K562 (cell line): ENCODE data around the gene VPREB3. TPM values are rescaled to one million over a fixed set of nuclear protein-coding genes. Genes with fewer than 3 reads are reported as not detected.

ENCODE experiments used
- ATAC-seq: fragments of 200-7000 bp; cut with Tn5 transposase; 3 replicates; pipeline ENCODE4 v1.9.1; 2020; ENCODE audit warnings: moderate library complexity
- BruUV-seq: library from RNA; stranded (reverse); fragments of 400-500 nt; replicated peaks from 2 replicates; lab custom pipeline; 2021; lab: Mats Ljungman, UMichigan
- CTCF ChIA-PET: fragments of 300-600 bp; formaldehyde crosslinking; extraction: SDS; loops from one replicate; lab custom pipeline; 2021; ENCODE audit warnings: low intra/inter-chr PET ratio; lab: Yijun Ruan, JAX
- POLR2A ChIA-PET: fragments of 300-600, 350-650 bp; sonication (Branson Sonifier 250); formaldehyde crosslinking; extraction: SDS; loops from one replicate; lab custom pipeline; 2021; ENCODE audit warnings: antibody characterized with exemption, inconsistent platforms; lab: Yijun Ruan, JAX
- DNase-seq, 4 experiments: peaks; one replicate each; pipeline versions ENCODE4 v3.0.0 to v3.0.0-alpha.2; 2011 to 2018; ENCODE audit warnings: low spot score in 3 of 4, mixed read lengths in 3 of 4; ENCODE audit errors: extremely low read depth in 1 of 4
- FAIRE-seq: peaks from 2 replicates; lab custom pipeline; 2011; peaks lifted over from hg19 to GRCh38; lab: Jason Lieb, UNC
- H2AFZ ChIP-seq: 2 replicates; pipeline ENCODE4 v1.6.0; 2011; ENCODE audit warnings: low read depth, low read length, control low read depth, inconsistent platforms
- H3K27ac ChIP-seq: fragments of 200-600 bp; 3 replicates; pipeline ENCODE4 v1.8.0; 2011; ENCODE audit warnings: low read depth, mild to moderate bottlenecking, control low read depth, inconsistent platforms, low read length, moderate library complexity, mixed read lengths; ENCODE audit errors: extremely low read depth
- H3K27me3 ChIP-seq, 2 experiments: fragments of 300-600 bp in 1 of 2; 2 replicates in 1 of 2; 3 replicates in 1 of 2; pipeline versions ENCODE4 v1.6.0 to v1.8.0; 2011; ENCODE audit warnings: inconsistent platforms in 2 of 2, low read length in 2 of 2, mild to moderate bottlenecking in 1 of 2, mixed read lengths in 1 of 2, moderate library complexity in 1 of 2; ENCODE audit not compliant: control insufficient read depth in 2 of 2, insufficient read depth in 2 of 2
- H3K36me3 ChIP-seq: fragments of 300-600 bp; 3 replicates; pipeline ENCODE4 v1.8.0; 2011; ENCODE audit warnings: mild to moderate bottlenecking, low read length, inconsistent platforms; ENCODE audit not compliant: control insufficient read depth, insufficient read depth
- H3K4me1 ChIP-seq, 2 experiments: fragments of 200-600 bp in 1 of 2; replicated peaks in 1 of 2; 2 replicates in 1 of 2; 3 replicates in 1 of 2; pipeline versions ENCODE4 v1.5.1 to v1.8.0; 2011; ENCODE audit warnings: inconsistent platforms in 2 of 2, low read length in 2 of 2, mild to moderate bottlenecking in 1 of 2, mixed read lengths in 1 of 2, moderate library complexity in 1 of 2; ENCODE audit not compliant: control insufficient read depth in 2 of 2, insufficient read depth in 2 of 2
- H3K4me2 ChIP-seq: 2 replicates; pipeline ENCODE4 v1.6.1; 2011; ENCODE audit warnings: low read length, control low read depth, inconsistent platforms, mixed read lengths; ENCODE audit not compliant: insufficient read depth
- H3K4me3 ChIP-seq: fragments of 200-600 bp; sonication (generic), shearing (Covaris generic); 2 replicates; pipeline ENCODE4 v1.5.1; 2016; ENCODE audit warnings: control low read depth, inconsistent platforms
- H3K79me2 ChIP-seq: fragments of 200-600 bp; 3 replicates; pipeline ENCODE4 v1.8.0; 2011; ENCODE audit warnings: low read length, inconsistent platforms; ENCODE audit not compliant: control insufficient read depth, insufficient read depth
- H3K9ac ChIP-seq, 2 experiments: 2 replicates each; pipeline versions ENCODE4 v1.6.0 to v1.6.1; 2011; ENCODE audit warnings: low read depth in 2 of 2, low read length in 2 of 2, control low read depth in 1 of 2, inconsistent platforms in 1 of 2, mild to moderate bottlenecking in 1 of 2, mixed read lengths in 1 of 2; ENCODE audit not compliant: insufficient read depth in 1 of 2
- H3K9me1 ChIP-seq: one replicate; pipeline ENCODE4 v1.6.0; 2011; ENCODE audit warnings: inconsistent platforms, mild to moderate bottlenecking, low read length, moderate library complexity; ENCODE audit not compliant: control insufficient read depth, insufficient read depth
- H3K9me3 ChIP-seq: replicated peaks from 2 replicates; pipeline ENCODE4 v1.5.1; 2011; ENCODE audit warnings: low read depth, low read length, inconsistent platforms; ENCODE audit not compliant: control insufficient read depth, insufficient read depth
- H4K20me1 ChIP-seq: replicated peaks from 2 replicates; pipeline ENCODE4 v1.6.1; 2011; ENCODE audit warnings: low read length, inconsistent platforms, mixed read lengths; ENCODE audit not compliant: control insufficient read depth, insufficient read depth
- ESRRA ChIP-seq: fragments of 450-650 bp; IDR thresholded peaks from 2 replicates; pipeline ENCODE4 v1.6.1; 2014; ENCODE audit warnings: low read depth, mild to moderate bottlenecking, moderate library complexity, borderline replicate concordance
- GTF2E2 ChIP-seq: fragments of 200-800 bp; sonication (Bioruptor generic); IDR thresholded peaks from 2 replicates; pipeline ENCODE4 v1.6.1; 2016; ENCODE audit warnings: missing genetic modification characterization, missing compliant biosample characterization
- HES1 ChIP-seq: fragments of 450-650 bp; IDR thresholded peaks from 2 replicates; pipeline ENCODE4 v1.6.1; 2016; ENCODE audit warnings: low read depth, mild to moderate bottlenecking, moderate library complexity
- POLR2G ChIP-seq: fragments of 200-400 bp; formaldehyde crosslinking; IDR thresholded peaks from 2 replicates; pipeline ENCODE4 v1.6.1; 2017; ENCODE audit warnings: low read depth, mild to moderate bottlenecking, antibody characterized with exemption, low read length, moderate library complexity
- POLR3A ChIP-seq: IDR thresholded peaks from 2 replicates; pipeline ENCODE4 v1.6.1; 2011; ENCODE audit warnings: borderline replicate concordance, mild to moderate bottlenecking, moderate library complexity; ENCODE audit not compliant: insufficient read length, insufficient read depth; ENCODE audit errors: extremely low read depth
- RFX5 ChIP-seq: IDR thresholded peaks from 2 replicates; pipeline ENCODE4 v1.6.1; 2011; ENCODE audit warnings: low read depth, mild to moderate bottlenecking, improper control_type of control experiment, low read length
- TBP ChIP-seq: optimal IDR thresholded peaks from 2 replicates; pipeline ENCODE3; 2011; ENCODE audit warnings: low read depth, low read length, improper control_type of control experiment
- ZNF232 ChIP-seq: sonication (generic); formaldehyde crosslinking; IDR thresholded peaks from 2 replicates; pipeline ENCODE4 v1.8.0; 2022; ENCODE audit warnings: mild to moderate bottlenecking, missing genetic modification reagents
- WGBS: fragments of 100-300 bp; shearing (Covaris generic); methylation state at CpG from one replicate; pipeline ENCODE4 v1.1.6; 2016; ENCODE audit warnings: low coverage, mixed read lengths; ENCODE audit not compliant: insufficient coverage; ENCODE audit errors: missing lambda C conversion rate; 5-methylcytosine and 5-hydroxymethylcytosine counted together
- in situ Hi-C: fragments of 300-500 bp; cut with MboI; formaldehyde crosslinking; loops from 4 replicates; pipeline ENCODE4 v1.15.0; 2018; ENCODE audit warnings: inconsistent platforms, mixed read lengths
- intact Hi-C: fragments of 100-400 bp; cut with micrococcal nuclease; formaldehyde crosslinking; loops from 2 replicates; pipeline ENCODE4 v1.14.2; 2022
- polyA plus RNA-seq, 8 experiments: library from polyadenylated mRNA; depleted of rRNA in 4 of 8; stranded (reverse) in 5 of 8; unstranded in 3 of 8; fragments of >200 nt; fragmentation: Nextera tagmentation in 2 of 8; fragmentation: Illumina TruSeq in 1 of 8; extraction: Ambion mirVana in 2 of 8; extraction: Trizol in 1 of 8; gene quantifications; 2 replicates each; pipeline versions ENCODE4 v1.2.1 to v1.2.3, GENCODE V29; 2011 to 2014; ENCODE audit warnings: inconsistent platforms in 1 of 8, missing spikeins in 1 of 8
- total RNA-seq, 7 experiments: library from RNA; depleted of rRNA in 6 of 7; stranded (reverse); fragments of >200 nt in 6 of 7; fragmentation: Illumina TruSeq in 2 of 7; extraction: Trizol in 2 of 7; gene quantifications; 2 replicates each; pipeline versions ENCODE4 v1.2.1 to v1.2.3, GENCODE V29; 2011 to 2021; ENCODE audit warnings: low replicate concordance in 1 of 7
- TF ChIP-seq, protein P1 (sequence below), 2 experiments: fragments of 450-650 bp; IDR thresholded peaks; 2 replicates each; pipeline ENCODE4 v1.6.1; 2018; ENCODE audit warnings: mild to moderate bottlenecking in 2 of 2, low read depth in 1 of 2; ENCODE audit not compliant: partially characterized antibody in 2 of 2

VPREB3 gene
- total and polyA plus RNA-seq, 9 of the 15 experiments (the other 6 are each of a cell fraction or from before 2014, with no cell fraction given): 0.14 to 0.71 (median 0.20) TPM; not detected in 6

DNA sequence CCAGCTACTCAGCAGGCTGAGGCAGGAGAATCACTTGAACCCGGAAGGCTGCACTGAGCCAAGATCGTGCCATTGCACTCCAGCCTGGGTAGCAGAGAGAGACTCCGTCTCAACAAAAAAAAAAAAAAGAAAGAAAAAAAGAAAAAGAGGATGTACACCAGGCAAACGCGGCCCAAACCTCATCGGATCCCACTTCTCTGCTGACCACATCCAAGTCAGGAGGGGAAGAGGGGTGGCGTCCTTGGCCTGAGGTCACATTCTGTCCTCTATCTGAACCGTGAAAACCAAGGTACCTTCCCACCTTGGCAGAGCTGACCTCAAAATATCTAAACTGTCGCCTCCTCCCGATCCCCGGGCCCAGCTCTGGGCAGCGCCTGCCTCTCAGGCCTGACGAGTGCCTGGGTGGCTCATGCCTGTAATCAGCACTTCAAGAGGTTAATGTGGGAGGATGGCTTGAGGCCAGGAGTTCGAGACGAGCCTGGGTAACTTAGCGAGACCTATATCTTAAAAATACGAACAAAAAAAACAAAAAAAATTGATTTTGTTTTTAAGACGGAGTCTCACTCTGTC is 38.3 kb downstream of the VPREB3 start:
- Histone ChIP-seq H3K27me3 (no peaks in the 10 kb centered on the region), H3K9me1 (no peaks in the 10 kb centered on the region), H3K36me3 (peaks cover 34% of the 10 kb centered on the region; the same call in 1 of the 3 replicates), H2AFZ (no peak overlapping the region), H3K4me2 (peak overlapping the region; percentile 79), H3K4me3 (peak overlapping the region; percentile 77; the same call in 1 of the 2 replicates), H3K9ac (peak overlapping the region; percentile 80 to 94; a peak in 2 of 4 replicates), H3K79me2 (peaks cover 19% of the 10 kb centered on the region), H3K9me3 (no peaks in the 10 kb centered on the region), H3K4me1 (peaks cover 6 to 25% of the 10 kb centered on the region in 2 experiments; a peak in 4 of 5 replicates), H3K27ac (peak overlapping the region; percentile 46; the same call in 2 of the 3 replicates), H4K20me1 (no peaks in the 10 kb centered on the region)
- FAIRE-seq: peak; percentile 60
- peak in 2 of 4 experiments; percentile 13 to 21 for DNase-seq
- in situ Hi-C loops: no loop called here
- intact Hi-C loops: no loop called here
- ChIA-PET CTCF (no interaction called here), POLR2A (no interaction called here)
- BruUV-seq: no TSS peak
- no peak; the same call in 2 of the 3 replicates for ATAC-seq
- WGBS: 19% methylated on average over 13 of the region's 18 CpGs
- TF ChIP-seq RFX5 (no peak), TBP (peak; percentile 64), ZNF232 (CRISPR knock-in tag) (no peak), HES1 (no peak), POLR3A (peak; percentile 21), ESRRA (peak; percentile 28; the same call in 1 of the 2 replicates), GTF2E2 (tag) (no peak), POLR2G (no peak)
- TF ChIP-seq, protein P1, sequence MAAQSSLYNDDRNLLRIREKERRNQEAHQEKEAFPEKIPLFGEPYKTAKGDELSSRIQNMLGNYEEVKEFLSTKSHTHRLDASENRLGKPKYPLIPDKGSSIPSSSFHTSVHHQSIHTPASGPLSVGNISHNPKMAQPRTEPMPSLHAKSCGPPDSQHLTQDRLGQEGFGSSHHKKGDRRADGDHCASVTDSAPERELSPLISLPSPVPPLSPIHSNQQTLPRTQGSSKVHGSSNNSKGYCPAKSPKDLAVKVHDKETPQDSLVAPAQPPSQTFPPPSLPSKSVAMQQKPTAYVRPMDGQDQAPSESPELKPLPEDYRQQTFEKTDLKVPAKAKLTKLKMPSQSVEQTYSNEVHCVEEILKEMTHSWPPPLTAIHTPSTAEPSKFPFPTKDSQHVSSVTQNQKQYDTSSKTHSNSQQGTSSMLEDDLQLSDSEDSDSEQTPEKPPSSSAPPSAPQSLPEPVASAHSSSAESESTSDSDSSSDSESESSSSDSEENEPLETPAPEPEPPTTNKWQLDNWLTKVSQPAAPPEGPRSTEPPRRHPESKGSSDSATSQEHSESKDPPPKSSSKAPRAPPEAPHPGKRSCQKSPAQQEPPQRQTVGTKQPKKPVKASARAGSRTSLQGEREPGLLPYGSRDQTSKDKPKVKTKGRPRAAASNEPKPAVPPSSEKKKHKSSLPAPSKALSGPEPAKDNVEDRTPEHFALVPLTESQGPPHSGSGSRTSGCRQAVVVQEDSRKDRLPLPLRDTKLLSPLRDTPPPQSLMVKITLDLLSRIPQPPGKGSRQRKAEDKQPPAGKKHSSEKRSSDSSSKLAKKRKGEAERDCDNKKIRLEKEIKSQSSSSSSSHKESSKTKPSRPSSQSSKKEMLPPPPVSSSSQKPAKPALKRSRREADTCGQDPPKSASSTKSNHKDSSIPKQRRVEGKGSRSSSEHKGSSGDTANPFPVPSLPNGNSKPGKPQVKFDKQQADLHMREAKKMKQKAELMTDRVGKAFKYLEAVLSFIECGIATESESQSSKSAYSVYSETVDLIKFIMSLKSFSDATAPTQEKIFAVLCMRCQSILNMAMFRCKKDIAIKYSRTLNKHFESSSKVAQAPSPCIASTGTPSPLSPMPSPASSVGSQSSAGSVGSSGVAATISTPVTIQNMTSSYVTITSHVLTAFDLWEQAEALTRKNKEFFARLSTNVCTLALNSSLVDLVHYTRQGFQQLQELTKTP (IDR thresholded peaks at IDR 0.05; ENCODE audit: low read depth in 1 of 2, partially characterized antibody in 2 of 2): no peak
- TF ChIP-seq, all 486 proteins: peak for 3
